ENCODE results near the gene PLCL2. TPM values are rescaled to one million over a fixed set of nuclear protein-coding genes. Genes with fewer than 3 reads are reported as not detected.

The PLCL2 gene
- total and polyA plus RNA-seq, 2 donors (not counting 1 experiment from before 2014, with no cell fraction given), result 21.7 to 55.2 TPM

- H3K27ac Mint-ChIP-seq, result peak overlapping the region; percentile 57
- Histone ChIP-seq H3K4me3 (ENCODE audit: control extremely low read depth in 1 of 5, extremely low read depth in 1 of 5, insufficient read depth in 1 of 5, low read depth in 2 of 5, low read length in 4 of 5) (no peak overlapping the region), H3K27me3 (replicated peaks in 1 of 4; ENCODE audit: control extremely low read depth in 1 of 4, control insufficient read depth in 3 of 4, insufficient read depth in 4 of 4, low read length in 3 of 4) (no peaks in the 10 kb centered on the region), H3K27ac (ENCODE audit: low read length in 2 of 2) (peak overlapping the region in 1 of 2 donors; percentile 33), H3K9ac (ENCODE audit: low read length) (no peak overlapping the region), H3K79me2 (ENCODE audit: control insufficient read depth, insufficient read depth, low read length) (peaks cover 100% of the 10 kb centered on the region), H3K4me2 (replicated peaks; ENCODE audit: low read depth, low read length, poor library complexity, severe bottlenecking) (peak overlapping the region; percentile 45), H3K36me3 (replicated peaks in 1 of 2; ENCODE audit: control extremely low read depth in 1 of 2, control insufficient read depth in 1 of 2, extremely low read depth in 1 of 2, insufficient read depth in 2 of 2, low read length in 1 of 2) (peaks cover 0 to 4% of the 10 kb centered on the region in 2 experiments), H3K9me3 (ENCODE audit: control extremely low read depth in 1 of 3, control insufficient read depth in 2 of 3, insufficient read depth in 1 of 3, low read length in 2 of 3) (peaks cover 0 to 3% (median 0%) of the 10 kb centered on the region in 3 donors), H4K20me1 (ENCODE audit: control insufficient read depth, insufficient read depth, low read length, poor library complexity, severe bottlenecking) (peaks cover 89% of the 10 kb centered on the region), H2AFZ (ENCODE audit: insufficient read depth, low read depth, low read length, poor library complexity, severe bottlenecking) (no peak overlapping the region), H3K4me1 (ENCODE audit: control insufficient read depth in 2 of 2, insufficient read depth in 2 of 2, low read length in 2 of 2) (peaks cover 37 to 54% of the 10 kb centered on the region in 2 donors)
- 45% methylated on average over 3 of the region's 7 CpGs for WGBS (ENCODE audit: insufficient coverage)
- TF ChIP-seq CTCF (IDR thresholded peaks at IDR 0.05), result no peak
- no peak for TF ChIP-seq EZH2 (IDR thresholded peaks at IDR 0.05; ENCODE audit: borderline replicate concordance, insufficient read depth, low read depth, low read length, poor library complexity, severe bottlenecking)
- no peak for DNase-seq
- ATAC-seq (ENCODE audit: low read depth), result no peak
- intact Hi-C loops (cut with micrococcal nuclease), result loop anchor here (10.0 kb wide), 1 partner anchor 48 kb away; the partner anchor contains the start of gene PLCL2
- peaks cover 87% of the 10 kb centered on the region for H3K4me1 Mint-ChIP-seq
- no peaks in the 10 kb centered on the region for H3K9me3 Mint-ChIP-seq (ENCODE audit: insufficient read depth)
- no peak overlapping the region for H3K4me3 Mint-ChIP-seq
- no peaks in the 10 kb centered on the region for H3K27me3 Mint-ChIP-seq
- ChIA-PET CTCF (no interaction called here), POLR2A (no interaction called here)
Observed at GRCh38 chr3:16932877-16933276, 48.1 kb downstream of the PLCL2 start.

GRCh38 chr3:16935781-16936180, 51.0 kb downstream of the PLCL2 start:
- H3K79me2 ChIP-seq (ENCODE audit: control insufficient read depth, insufficient read depth, low read length), result peaks cover 100% of the 10 kb centered on the region
- POLR2A ChIA-PET, result no interaction called here
- no peak overlapping the region for H3K27ac Mint-ChIP-seq
- peaks cover 0 to 3% (median 0%) of the 10 kb centered on the region in 3 donors for H3K9me3 ChIP-seq (ENCODE audit: control extremely low read depth in 1 of 3, control insufficient read depth in 2 of 3, insufficient read depth in 1 of 3, low read length in 2 of 3)
- H3K27me3 ChIP-seq (replicated peaks in 1 of 4; ENCODE audit: control extremely low read depth in 1 of 4, control insufficient read depth in 3 of 4, insufficient read depth in 4 of 4, low read length in 3 of 4), result no peaks in the 10 kb centered on the region
- H3K27ac ChIP-seq (ENCODE audit: low read length in 2 of 2), result no peak overlapping the region
- peaks cover 22 to 54% of the 10 kb centered on the region in 2 donors for H3K4me1 ChIP-seq (ENCODE audit: control insufficient read depth in 2 of 2, insufficient read depth in 2 of 2, low read length in 2 of 2)
- H3K4me1 Mint-ChIP-seq, result peaks cover 79% of the 10 kb centered on the region
- peak overlapping the region; percentile 24 for H3K4me2 ChIP-seq (replicated peaks; ENCODE audit: low read depth, low read length, poor library complexity, severe bottlenecking)
- peaks cover 4% of the 10 kb centered on the region in 2 experiments for H3K36me3 ChIP-seq (replicated peaks in 1 of 2; ENCODE audit: control extremely low read depth in 1 of 2, control insufficient read depth in 1 of 2, extremely low read depth in 1 of 2, insufficient read depth in 2 of 2, low read length in 1 of 2)
- no peak for TF ChIP-seq CTCF (IDR thresholded peaks at IDR 0.05)
- no peak for TF ChIP-seq EZH2 (IDR thresholded peaks at IDR 0.05; ENCODE audit: borderline replicate concordance, insufficient read depth, low read depth, low read length, poor library complexity, severe bottlenecking)
- H3K4me3 Mint-ChIP-seq, result no peak overlapping the region
- no peak overlapping the region for H2AFZ ChIP-seq (ENCODE audit: insufficient read depth, low read depth, low read length, poor library complexity, severe bottlenecking)
- WGBS (ENCODE audit: insufficient coverage), result no CpG with 5 or more reads among the region's 1 CpG
- DNase-seq (no peak), ATAC-seq (ENCODE audit: low read depth) (no peak)
- CTCF ChIA-PET, result interaction anchor here (0.9 kb wide), 1 partner anchor 18 kb away, joined by 3 read pairs; no protein-coding TSS in a partner anchor
- H3K27me3 Mint-ChIP-seq, result no peaks in the 10 kb centered on the region
- H3K4me3 ChIP-seq (ENCODE audit: control extremely low read depth in 1 of 5, extremely low read depth in 1 of 5, insufficient read depth in 1 of 5, low read depth in 2 of 5, low read length in 4 of 5), result no peak overlapping the region
- H3K9me3 Mint-ChIP-seq (ENCODE audit: insufficient read depth), result no peaks in the 10 kb centered on the region
- intact Hi-C loops (cut with micrococcal nuclease), result loop anchor here (10.0 kb wide), 1 partner anchor 51 kb away; the partner anchor contains the start of gene PLCL2
- peaks cover 85% of the 10 kb centered on the region for H4K20me1 ChIP-seq (ENCODE audit: control insufficient read depth, insufficient read depth, low read length, poor library complexity, severe bottlenecking)
- no peak overlapping the region for H3K9ac ChIP-seq (ENCODE audit: low read length)

Data from B cell (primary cell).